Cerebellar nuclear complex (tissue), 1 donor: ENCODE results near the gene ZNF516.
"Not testable (repeated sequence)": the region's sequence is repeated elsewhere in the genome, so short reads cannot be mapped to it uniquely, and the experiment has no call there.

Experiments used
- DNase-seq, 2 experiments: peaks; one replicate each; lab custom pipeline; 2025; lab: John Stamatoyannopoulos, UW

ZNF516 gene

DNA sequence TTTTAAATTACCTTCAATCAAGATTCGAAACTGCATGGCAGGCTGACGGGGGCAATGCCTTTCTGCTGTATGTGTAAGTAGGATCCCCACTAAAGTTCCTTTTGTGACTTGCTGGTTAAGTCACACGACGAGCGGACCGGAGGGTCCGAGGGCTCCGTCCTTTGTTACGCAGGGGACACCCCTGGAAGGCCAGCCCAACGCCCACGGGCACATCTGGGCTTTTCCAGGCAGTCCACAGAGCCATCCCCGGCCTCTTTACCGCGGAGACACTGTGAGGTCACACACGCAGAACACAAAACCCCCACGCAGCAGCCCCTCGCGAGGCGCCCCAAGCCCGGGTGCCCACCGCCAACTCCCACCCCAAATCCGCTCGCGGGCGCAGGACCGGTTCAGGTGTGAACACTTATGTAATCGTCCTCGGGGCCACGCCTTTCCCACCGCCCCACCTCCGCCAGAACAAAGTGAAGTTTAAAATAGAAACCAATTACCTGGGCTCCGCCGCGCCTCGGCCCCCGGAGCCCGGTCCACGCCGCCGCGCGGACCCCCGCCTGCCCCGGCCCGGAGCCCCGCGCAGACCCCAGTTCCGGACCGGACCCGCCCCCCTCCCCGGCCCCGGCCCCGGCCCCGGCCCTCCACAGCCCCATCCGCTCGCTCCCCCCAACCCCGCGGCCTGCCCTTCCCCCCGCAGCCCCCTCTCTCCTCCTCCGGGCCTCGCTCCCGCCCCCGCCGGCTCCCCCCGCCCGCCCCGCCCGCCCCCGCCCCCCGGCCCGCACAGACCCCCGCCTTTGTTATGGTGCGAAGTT lies 4.2 kb downstream of the ZNF516 start:
- DNase-seq = no peak

DNA sequence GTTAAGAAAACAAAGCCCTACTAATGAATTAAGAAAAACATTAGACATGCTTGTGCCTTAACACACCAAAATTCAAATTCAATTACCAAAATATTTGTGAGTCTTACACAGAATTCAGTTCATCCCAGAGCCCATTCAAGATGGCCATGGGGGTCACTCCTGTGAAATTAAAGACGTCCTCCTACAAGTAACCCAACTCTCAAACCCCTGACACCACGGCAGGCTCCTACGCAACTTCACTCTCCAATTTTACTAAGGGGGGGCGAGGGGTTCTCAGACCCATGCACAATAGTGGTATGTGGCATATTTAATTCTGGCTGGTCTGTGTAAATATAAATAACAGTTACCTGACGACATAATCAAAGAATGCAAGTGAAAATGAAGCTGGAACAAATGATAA lies 5.0 kb downstream of the ZNF516 start:
- no peak for DNase-seq

DNA sequence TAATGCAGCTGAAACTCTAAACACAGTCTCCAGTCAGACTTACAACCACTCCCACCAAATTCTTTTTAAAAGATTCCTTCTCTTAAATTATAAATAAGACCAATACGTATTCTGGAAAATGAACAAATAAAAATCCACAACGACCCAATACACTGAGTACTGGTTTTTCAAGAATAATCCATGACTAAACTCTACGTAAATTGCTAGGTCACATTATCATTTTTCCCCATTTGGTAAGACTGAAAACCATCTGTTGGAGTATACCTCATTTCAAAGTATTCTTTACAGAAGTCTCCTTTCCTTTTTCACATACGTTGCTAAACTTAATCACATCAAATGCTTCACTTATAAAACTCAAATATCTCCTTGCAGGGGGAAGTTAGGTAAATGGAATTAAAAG lies 6.0 kb downstream of the ZNF516 start:
- no peak for DNase-seq

DNA sequence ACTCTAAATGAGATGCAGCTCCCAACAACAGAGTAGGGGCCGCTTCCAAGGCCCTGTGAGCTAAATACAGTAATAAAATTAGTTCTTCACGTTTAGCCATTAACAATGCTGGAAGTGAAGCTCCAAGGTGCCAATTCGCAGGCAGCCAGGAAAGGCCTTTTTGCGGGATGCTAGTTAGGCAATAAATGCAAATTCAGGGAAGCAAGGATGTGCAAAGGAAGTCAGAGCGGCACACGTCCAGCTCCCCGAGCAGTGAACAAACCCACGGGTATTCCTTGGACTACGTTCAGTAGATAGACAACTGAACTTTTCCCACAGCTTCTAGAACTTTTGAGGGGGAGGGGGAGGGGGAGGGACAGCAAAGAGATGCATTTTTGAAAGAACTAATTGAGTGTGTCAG lies 6.9 kb downstream of the ZNF516 start:
- no peak for DNase-seq

DNA sequence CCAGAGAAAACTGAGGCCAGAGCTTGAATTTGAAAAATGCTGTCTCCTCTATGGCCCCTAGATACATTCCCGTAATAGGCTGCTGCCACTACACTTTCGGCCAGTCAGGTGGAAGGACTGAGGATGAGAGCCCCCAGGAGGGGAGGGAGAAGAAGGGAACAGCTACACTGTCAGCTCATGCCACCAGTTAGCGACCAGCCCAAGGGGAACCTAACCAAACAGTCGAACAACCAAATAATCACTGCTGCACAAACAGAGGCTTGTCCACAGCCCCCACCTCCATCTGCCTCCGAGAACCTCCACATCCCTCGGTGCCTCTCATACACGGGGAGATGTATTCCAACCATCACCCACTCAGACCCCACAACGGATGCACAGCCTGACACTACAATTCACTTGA lies 7.3 kb downstream of the ZNF516 start:
- DNase-seq = no peak

DNA sequence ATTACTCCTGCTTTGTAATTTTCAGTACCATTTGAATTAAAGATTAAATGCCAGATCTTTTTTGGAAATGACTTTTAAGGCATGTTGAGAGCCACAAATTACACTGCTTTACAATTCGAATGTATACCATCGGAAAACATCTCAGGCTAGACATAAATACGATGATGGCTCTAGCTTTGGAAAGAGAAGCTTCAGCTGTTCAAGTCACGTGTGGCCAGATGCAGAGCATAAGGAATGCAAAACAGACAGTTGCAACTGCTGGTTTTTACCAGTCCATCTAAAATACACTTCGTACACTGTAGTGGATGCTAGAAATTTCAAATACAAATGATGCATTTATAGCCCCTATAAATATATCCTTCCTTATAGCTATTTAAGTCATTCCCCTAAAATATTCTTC lies 8.0 kb downstream of the ZNF516 start:
- DNase-seq = no peak

- DNase-seq = no peak
Observed at GRCh38 chr18:76486574-76486973, 8.5 kb downstream of the ZNF516 start.

GRCh38 chr18:76486038-76486437 lies 9.0 kb downstream of the ZNF516 start:
- no peak for DNase-seq

DNA sequence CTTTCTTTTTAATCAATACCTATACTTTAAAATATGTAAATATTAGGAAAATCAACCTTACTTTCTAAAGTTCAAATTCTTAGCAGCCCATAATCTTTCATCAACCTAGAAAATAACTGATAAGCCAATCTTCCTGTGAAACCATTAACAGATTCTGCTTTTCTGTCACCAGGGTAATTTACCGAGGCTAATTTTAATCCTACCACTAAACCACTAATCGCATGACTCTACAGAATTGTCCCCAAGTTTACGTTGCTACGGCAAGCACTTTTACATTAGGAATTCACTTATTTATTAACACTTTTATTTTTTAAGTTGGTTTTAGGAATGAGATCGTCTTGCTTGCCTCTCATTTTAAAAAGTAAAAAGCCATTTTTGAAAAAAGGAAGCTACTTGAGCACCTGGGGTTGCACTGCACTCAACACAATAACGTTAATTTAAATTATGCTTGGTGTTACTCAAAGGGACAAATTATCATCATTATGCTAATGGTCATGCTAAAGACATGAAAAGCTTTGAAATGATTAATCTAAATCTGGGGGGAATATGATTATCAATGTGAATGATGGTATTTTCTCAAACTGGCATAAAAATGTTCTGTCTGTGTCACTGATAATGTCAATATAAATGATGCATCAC lies 10.2 kb downstream of the ZNF516 start:
- DNase-seq = no peak

DNA sequence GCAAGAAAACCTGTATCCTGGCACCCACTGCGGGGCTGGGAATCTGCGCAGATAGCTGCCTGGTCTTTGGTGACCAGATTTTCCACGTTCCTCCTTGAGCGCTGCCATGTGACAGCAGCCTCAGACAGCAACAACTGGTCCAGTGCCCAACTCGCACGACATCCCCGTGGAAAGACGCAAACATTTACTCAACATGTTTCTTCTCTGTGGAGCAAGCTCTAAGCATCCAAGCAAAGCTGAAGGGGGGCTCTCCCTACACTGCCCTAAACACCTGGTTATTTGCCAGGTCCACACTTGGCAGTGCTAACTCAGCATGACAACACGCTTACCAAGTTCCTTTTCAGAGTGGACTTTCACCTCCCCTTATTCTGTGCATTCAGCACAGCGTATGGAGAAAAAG lies 11.3 kb downstream of the ZNF516 start:
- DNase-seq = no peak

DNA sequence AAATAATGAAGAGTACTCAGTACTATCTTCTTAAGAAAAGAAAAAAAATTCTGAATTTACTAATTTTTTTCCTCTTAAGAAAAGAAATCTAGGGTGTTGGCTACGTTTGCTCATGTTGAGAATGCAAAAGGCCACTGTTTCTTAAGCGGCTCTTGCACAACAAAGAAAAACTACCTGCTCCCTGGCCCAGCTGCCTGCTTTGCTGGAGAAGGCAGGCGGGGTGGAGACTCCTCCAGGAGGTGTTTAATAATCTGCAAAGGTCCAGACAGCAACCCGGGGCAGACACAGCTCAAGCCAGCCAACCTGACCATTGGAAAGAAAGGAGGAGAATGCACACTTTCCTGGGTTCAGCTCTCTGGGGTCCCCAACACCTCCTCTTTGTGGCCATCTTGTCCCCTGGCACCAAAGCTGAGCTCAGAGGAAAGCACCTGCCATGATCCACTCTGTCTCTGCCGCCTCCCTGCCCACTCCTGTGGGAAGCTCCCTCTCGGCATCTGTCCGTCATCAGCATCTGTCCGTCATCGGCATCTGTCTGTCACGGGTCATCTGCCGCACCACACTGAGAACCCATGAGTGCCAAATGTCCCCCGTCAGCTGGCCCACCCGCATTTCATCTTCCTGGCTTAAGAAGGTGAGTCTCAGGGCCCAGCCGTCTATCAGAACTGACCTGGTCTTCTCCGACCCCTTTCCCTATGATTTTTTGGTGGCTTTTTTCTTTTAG lies 11.9 kb downstream of the ZNF516 start:
- DNase-seq = no peak

DNA sequence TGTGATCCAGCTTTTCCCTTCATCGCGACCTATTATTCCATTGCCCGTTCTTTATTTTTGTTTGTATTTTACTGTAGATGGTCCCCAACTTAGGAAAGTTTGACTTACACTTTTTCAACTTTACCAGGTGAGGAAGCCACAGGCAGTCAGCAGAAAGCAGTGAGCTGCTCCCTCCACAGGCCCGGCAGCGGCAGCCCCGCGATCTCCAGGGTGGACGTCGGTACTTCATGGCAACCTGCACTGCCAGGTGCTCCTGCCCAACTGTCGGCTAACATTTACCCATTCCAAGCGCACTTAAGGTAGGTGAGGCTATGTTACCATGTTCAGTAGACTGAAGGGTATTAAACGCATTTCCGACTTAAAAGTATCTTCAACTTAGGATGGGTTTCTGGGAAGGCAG lies 12.8 kb downstream of the ZNF516 start:
- no peak for DNase-seq

GRCh38 chr18:76480913-76481312 lies 14.1 kb downstream of the ZNF516 start:
- DNase-seq = no peak

DNA sequence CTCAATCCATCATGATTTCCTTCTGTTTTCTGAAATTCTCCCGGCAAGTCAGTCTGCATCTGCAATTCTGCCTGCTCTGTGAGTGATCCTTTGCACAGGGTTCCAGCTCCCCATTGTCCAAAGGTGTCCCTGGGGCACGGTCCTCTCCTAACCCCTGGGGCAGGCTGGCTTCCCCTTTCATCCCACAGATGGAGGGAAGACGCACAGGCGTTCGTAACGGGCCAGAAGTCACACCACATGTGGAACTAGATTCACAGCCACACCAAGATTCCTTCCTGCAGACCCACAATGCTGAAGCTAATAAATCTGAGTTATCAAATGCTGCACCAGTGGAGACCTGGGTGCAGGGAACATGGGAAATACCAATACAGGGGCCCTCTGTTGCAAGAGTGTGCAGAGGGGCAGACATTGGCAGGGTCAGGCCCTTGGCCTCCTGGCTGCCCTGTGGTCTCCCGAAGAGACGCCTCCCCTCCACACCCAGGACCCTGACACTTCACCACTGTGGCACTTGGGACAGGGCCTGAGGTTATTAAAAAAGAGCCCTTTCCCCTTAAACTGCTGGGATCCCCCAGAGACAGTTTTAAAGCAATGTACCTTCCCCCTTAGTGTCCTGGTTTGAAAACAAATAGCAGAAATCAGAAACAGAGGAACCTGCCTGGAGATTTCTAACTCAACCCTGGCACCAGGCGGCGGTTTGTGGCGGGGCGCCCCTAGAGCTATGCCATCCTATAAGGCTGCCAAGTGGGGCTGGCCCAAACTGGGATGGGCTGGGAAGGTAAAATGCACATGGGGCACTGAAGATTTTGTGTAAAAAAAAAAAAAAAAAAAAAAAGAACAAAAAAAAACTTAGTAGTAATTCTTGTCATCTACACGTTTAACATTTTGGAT lies 15.4 kb downstream of the ZNF516 start:
- no peak for DNase-seq

DNA sequence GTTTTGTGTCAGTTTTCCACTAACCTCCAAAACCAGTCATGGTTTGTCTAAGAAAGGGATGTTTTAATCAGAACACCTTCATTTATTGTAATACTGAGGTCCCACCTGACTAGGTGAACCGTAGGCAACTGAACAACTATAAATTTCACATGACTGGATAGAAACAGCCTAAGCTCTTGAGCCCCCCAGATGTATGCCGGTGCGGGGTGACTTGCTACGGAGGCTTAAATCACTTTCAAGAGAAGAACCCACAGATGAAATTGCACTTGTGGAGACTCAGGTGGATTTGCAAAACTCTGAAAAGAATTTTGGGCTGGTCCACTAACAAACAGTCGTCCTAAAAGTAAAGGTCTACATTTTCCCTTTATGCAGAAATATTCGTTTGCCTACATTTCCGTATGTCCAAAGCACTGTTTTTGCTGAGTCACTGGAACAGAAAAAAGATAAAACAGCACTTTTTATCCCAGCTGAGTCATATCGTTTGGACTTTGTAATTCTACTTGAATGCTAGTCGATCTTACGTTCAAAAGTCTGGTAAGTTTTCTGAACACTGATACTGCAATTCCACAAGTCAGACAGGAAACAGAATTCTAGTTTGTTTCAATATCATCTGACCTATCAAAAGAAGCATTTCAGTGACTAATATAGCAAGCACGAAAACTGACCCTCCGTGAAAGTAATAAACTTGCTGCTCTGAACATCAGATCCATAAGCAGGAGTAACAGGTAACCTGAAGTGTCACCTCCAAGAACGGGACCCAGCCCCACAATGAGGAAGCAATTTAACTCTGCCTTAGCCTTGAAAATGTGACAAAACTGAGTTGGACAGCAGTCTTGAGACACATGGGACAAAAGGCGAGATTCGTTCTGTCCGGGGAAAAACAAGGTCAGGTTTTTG lies 18.1 kb downstream of the ZNF516 start:
- DNase-seq = no peak

- no peak for DNase-seq
Observed at GRCh38 chr18:76475450-76476194, 19.4 kb downstream of the ZNF516 start.

- DNase-seq = no peak
Observed at GRCh38 chr18:76474824-76475223, 20.2 kb downstream of the ZNF516 start.

DNA sequence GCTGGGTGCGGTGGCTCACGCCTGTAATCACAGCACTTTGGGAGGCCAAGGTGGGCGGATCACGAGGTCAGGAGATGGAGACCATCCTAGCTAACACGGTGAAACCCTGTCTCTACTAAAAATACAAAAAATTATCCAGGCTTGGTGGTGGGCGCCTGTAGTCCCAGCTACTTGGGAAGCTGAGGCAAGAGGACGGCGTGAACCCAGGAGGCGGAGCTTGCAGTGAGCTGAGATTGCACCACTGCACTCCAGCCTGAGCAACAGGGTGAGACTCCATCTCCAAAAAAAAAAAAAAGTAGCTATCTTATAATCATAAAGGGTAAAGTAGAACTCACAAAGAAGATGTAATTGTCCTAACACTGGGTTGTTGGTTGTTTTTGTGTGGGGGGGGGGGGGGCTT lies 21.5 kb downstream of the ZNF516 start:
- DNase-seq = not testable (repeated sequence)

DNA sequence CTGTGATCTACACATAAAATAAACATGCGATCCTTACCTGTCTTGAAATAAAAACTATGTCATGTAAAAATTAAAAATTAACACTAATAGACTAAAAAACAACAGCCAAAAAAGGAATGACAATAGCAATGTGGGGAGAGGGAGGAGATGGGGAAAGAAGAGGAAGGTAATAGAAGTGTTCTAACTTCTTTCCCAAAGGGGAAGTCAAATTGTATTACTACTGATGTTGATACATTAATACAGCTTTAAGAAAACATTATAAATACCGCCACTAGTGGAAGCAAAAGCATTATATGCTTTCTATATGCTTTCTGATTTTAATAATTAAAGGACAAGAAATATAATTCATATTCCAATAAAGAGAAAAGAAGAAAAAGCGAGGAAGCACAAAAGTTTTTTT lies 22.2 kb downstream of the ZNF516 start:
- no peak for DNase-seq

- DNase-seq = no peak
Observed at GRCh38 chr18:76471593-76471992, 23.4 kb downstream of the ZNF516 start.
